ENCODE measurements around the gene ADARB2. TPM values are rescaled to one million over a fixed set of nuclear protein-coding genes. Genes with fewer than 3 reads are reported as not detected.

Gene ADARB2
- total and polyA plus RNA-seq, 10 of the 15 experiments (the other 5 are each of a cell fraction or from before 2014, with no cell fraction given), result 0.02 to 4.1 (median 0.76) TPM

DNA sequence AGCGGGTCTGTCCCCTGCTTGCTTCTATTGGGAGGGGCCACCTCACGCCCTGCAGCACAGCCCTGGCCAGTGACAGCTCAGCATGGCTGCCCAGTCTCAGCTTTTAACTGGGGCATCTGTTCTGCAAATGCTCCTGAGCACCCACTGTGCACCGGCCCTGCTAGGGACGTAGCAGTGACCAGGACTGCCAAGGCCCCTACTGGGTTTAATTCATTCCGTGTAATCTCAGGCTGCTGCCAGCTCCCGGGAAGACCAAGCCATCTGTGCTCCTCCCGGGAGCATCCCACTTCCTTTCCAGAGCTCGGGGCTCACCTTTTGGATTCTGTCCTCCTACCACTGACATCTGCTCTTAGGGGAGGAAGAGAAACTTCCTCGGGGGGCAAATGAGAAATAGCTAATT is 85.2 kb downstream of the ADARB2 start:
- TF ChIP-seq KAT2A (conservative IDR thresholded peaks at IDR 0.05; ENCODE audit: control insufficient read depth, low read depth, low read length) (no peak), CEBPZ (IDR thresholded peaks at IDR 0.05; ENCODE audit: low read depth, low read length) (no peak), POLR2A (IDR thresholded peaks at IDR 0.05; ENCODE audit: low read depth, low read length) (no peak), MEF2A (IDR thresholded peaks at IDR 0.05; ENCODE audit: insufficient read depth, low read depth, low read length) (no peak), REST (IDR thresholded peaks at IDR 0.05; ENCODE audit: low read depth, low read length) (no peak), CEBPB (IDR thresholded peaks at IDR 0.05; ENCODE audit: borderline replicate concordance in 1 of 2, low read depth in 2 of 2, low read length in 2 of 2) (no peak), RCOR1 (conservative IDR thresholded peaks at IDR 0.05; ENCODE audit: low read depth, low read length) (no peak), E2F8 (IDR thresholded peaks at IDR 0.05; ENCODE audit: low read depth, partially characterized antibody) (no peak), ZBED1 (IDR thresholded peaks at IDR 0.05; ENCODE audit: borderline replicate concordance) (no peak), E2F4 (IDR thresholded peaks at IDR 0.05; ENCODE audit: low read depth, low read length) (no peak)
- intact Hi-C loops (cut with micrococcal nuclease; ENCODE audit: unreplicated experiment), result no loop called here
- Histone ChIP-seq H3K79me2 (ENCODE audit: control insufficient read depth, insufficient read depth, low read length) (no peaks in the 10 kb centered on the region), H3K27ac (ENCODE audit: control insufficient read depth, insufficient read depth) (no peak overlapping the region), H3K36me3 (ENCODE audit: control insufficient read depth in 2 of 2, insufficient read depth in 2 of 2, low read length in 1 of 2) (no peaks in the 10 kb centered on the region; a peak in 1 of 4 replicates), H3K9ac (ENCODE audit: control insufficient read depth, insufficient read depth, low read length) (no peak overlapping the region), H4K20me1 (ENCODE audit: control insufficient read depth, insufficient read depth) (no peaks in the 10 kb centered on the region), H3K27me3 (replicated peaks in 1 of 2; ENCODE audit: control insufficient read depth in 2 of 2, insufficient read depth in 2 of 2, low read length in 1 of 2) (no peaks in the 10 kb centered on the region), H3K9me3 (replicated peaks; ENCODE audit: control insufficient read depth, insufficient read depth, low read length) (no peaks in the 10 kb centered on the region), H3K4me2 (ENCODE audit: control insufficient read depth, insufficient read depth) (no peak overlapping the region), H3K4me3 (no peak overlapping the region), H2AFZ (ENCODE audit: control insufficient read depth, low read depth, low read length) (no peak overlapping the region), H3K4me1 (ENCODE audit: control insufficient read depth, insufficient read depth, low read length) (peaks cover 3% of the 10 kb centered on the region)
- WGBS (ENCODE audit: insufficient coverage, insufficient replicate concordance, low lambda C conversion rate, missing lambda C conversion rate), result 45% methylated on average over 9 of the region's 9 CpGs
- ATAC-seq, result no peak
- no TSS peak for BruUV-seq (replicated peaks)
- no peak for FAIRE-seq
- in situ Hi-C loops (cut with MboI), result no loop called here
- CTCF ChIA-PET, result interaction anchor here (1.3 kb wide), 1 partner anchor 8 kb away, joined by 3 read pairs; no protein-coding TSS in a partner anchor
- no peak for DNase-seq (ENCODE audit: low read depth, low spot score)
- RAD21 ChIA-PET (ENCODE audit: unreplicated experiment), result no interaction called here
- POLR2A ChIA-PET, result no interaction called here
- SMC1A ChIA-PET (ENCODE audit: uncharacterized antibody, unreplicated experiment), result interaction anchor here (1.4 kb wide), 1 partner anchor 199 kb away, joined by 3 read pairs; no protein-coding TSS in a partner anchor

Measured in GM12878 (cell line).